HuH-7 (cell line): ENCODE data around the gene MBNL2.

Experiments
- DNase-seq: peaks from one replicate; pipeline ENCODE4 v3.0.0; 2011; ENCODE audit warnings: low spot score

Gene MBNL2

GRCh38 chr13:97234742-97235141 lies 12.6 kb downstream of the MBNL2 start:
- no peak for DNase-seq

GRCh38 chr13:97235549-97236231 lies 13.6 kb downstream of the MBNL2 start:
- DNase-seq, result no peak

DNA sequence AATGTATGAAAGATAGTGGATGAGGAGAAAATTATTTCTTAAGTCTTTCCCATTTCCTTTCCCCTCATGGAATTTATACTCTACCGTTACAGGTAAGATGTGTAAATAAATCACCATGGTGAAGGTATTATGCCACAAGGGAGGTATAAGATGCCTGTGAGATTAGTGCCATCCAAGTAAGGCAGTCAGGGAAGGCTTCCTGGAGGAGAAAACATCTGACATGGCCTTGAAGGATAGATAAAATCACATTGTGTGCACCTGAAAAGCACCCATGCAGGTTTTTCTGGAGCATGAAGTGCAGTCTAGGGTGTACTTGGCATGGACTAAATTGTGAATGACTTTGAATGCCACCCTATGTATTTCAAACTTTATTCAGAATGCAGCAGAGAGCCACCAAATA lies 15.3 kb downstream of the MBNL2 start:
- DNase-seq, result no peak

- no peak for DNase-seq
These were observed 16.3 kb downstream of the MBNL2 start for GRCh38 chr13:97238432-97238831.

GRCh38 chr13:97238883-97239282 lies 16.8 kb downstream of the MBNL2 start:
- DNase-seq, result no peak

GRCh38 chr13:97239306-97239705 lies 17.2 kb downstream of the MBNL2 start:
- DNase-seq, result no peak

- no peak for DNase-seq
These were observed 18.0 kb downstream of the MBNL2 start for GRCh38 chr13:97239943-97240787.

DNA sequence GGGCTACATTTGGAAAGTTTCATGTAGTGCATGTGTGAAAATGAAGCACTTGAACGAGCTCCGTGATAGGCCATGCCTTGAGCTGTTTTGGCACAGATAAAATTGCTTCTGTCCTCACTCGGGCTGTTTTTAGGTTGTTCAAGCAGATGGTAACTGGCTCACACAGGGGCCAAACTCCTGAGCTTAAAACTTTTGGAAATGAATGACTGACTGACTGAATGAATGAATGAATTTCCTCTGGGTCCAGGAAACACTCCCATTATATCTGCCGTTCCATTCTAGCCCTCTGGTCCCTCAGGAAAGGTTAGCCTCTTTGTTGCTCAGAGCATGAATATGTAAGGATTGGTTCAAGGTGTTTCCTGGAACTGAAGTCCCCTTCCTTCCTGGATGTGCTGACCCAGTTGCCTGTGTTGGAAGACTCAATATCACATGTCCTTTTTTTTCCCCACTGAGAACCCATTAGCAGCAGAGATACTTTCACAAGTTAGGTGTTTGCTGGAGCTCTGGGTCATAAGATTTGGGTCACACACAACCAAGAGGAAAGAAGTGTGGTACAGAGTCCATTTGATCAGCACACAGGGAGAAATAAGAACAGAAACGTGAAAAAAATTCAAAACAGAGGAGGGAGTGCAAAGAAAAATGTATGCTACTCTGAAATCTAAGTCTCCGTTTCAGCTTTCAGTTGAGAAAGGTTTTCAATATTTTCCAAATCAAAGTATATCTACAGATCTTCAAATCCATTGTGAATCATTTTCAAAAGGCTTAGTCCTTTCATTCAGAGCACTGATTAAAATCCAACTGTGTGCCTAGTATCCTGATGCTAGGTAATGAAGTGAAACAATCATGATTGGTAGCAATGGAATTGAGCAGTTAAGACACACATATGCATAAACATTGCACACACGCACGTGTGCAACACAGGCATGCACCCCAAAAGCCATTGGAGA lies 18.9 kb downstream of the MBNL2 start:
- DNase-seq, result no peak

GRCh38 chr13:97241761-97242160 lies 19.6 kb downstream of the MBNL2 start:
- DNase-seq, result no peak

GRCh38 chr13:97242755-97243497 lies 20.8 kb downstream of the MBNL2 start:
- DNase-seq, result no peak

GRCh38 chr13:97243915-97244781 lies 22.0 kb downstream of the MBNL2 start:
- DNase-seq, result no peak

DNA sequence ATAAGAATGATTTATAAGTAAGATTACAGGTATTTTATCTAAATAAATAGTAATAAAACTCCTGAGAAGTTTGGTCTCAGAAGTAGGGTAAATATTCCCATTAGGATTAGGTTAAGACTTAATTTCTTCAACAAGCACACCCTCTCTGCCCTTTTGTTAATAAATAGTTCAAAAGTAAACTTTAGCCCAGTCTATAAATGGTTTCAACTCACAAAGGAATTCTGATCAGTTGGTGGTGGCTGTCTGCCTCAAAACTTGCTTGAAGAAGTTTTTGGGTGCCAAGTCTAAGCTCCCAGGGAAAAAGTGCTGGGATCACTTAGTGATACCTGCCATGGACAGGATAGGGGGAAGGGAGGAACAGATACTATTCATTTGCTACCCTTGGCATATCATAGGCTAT lies 22.9 kb downstream of the MBNL2 start:
- DNase-seq, result no peak

GRCh38 chr13:97246596-97247158 lies 24.5 kb downstream of the MBNL2 start:
- no peak for DNase-seq

DNA sequence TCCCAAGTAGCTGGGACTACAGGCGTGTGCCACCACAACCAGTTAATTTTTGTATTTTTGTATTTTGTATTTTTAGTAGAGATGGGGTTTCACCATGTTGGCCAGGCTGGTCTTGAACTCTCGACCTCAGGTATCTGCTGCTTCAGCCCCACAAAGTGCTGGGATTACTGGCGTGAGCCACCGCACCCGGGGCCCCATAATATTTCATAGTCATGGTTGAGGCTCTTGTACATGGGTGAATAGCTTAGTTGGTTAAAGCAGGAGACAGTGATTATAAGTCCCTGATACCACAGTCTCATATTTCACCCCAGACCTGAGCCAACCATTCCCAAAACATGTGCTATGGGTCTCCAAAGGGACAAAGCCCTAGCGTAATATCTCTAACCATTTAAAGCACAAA lies 26.1 kb downstream of the MBNL2 start:
- no peak for DNase-seq

GRCh38 chr13:97249093-97249795 lies 27.1 kb downstream of the MBNL2 start:
- DNase-seq, result no peak

- no peak for DNase-seq
These were observed 27.8 kb downstream of the MBNL2 start for GRCh38 chr13:97249796-97250495.

- DNase-seq, result no peak
These were observed 28.4 kb downstream of the MBNL2 start for GRCh38 chr13:97250560-97250959.

- no peak for DNase-seq
These were observed 30.6 kb downstream of the MBNL2 start for GRCh38 chr13:97252735-97253134.
